ENCODE measurements around the gene RPS19.

DNA sequence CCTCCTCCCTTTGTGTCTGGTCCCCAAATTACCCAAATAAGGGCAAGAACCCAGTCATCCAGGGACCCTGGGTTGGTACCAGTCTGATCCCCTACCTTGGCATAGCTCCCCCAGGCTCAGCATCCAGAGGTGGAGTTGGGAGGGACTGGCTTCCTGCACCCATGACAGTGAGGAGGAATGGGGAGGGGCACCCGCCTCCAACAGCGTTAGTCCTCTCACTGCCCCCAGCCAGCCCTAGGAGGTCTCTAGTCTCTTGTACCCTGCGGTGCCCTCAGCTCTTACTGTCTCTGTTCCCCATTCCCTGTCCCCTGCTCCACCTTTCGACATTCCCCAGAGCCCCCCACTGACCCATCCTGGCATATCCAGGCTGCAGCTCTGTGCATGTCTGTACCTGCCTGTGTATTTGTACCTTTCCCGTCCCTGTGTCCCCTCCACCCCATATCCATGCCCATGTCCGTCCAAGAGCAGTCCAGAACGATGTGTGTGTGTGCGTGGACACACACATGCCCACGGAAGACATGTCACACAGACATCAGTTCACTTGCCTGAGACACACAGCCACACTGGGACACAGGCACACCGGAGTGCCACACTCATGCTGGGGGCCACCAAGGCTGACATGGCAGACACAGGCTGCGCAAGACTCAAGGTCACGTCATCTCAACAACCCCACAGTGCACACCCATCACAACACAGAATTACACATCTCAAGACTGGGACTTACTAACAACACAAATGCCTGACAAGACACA is 50.4 kb downstream of the RPS19 start:
- TF ChIP-seq CTCF (IDR thresholded peaks at IDR 0.05 in 8 of 11, conservative IDR thresholded peaks at IDR 0.05 in 3 of 11) (no peak), POLR2AphosphoS5 (IDR thresholded peaks at IDR 0.05) (peak; percentile 72 to 78 (median 74)), POLR2A (IDR thresholded peaks at IDR 0.05) (no peak)

All from spleen (tissue), 7 donors.